LNCaP clone FGC (cell line): ENCODE measurements around the gene NUMA1.

Experiments used
- DNase-seq: peaks from one replicate; pipeline ENCODE4 v3.0.0-alpha.2; 2011; ENCODE audit warnings: low read depth
- H3K4me3 ChIP-seq: 2 replicates; pipeline ENCODE4 v1.5.1; 2011; ENCODE audit warnings: mild to moderate bottlenecking, low read depth, low read length, control low read depth
- TF ChIP-seq, protein P1 (sequence below): IDR thresholded peaks from 2 replicates; pipeline ENCODE4 v1.5.1; 2012; ENCODE audit warnings: mild to moderate bottlenecking; ENCODE audit not compliant: control insufficient read depth, insufficient read depth; ENCODE audit errors: extremely low read depth

Gene NUMA1

DNA sequence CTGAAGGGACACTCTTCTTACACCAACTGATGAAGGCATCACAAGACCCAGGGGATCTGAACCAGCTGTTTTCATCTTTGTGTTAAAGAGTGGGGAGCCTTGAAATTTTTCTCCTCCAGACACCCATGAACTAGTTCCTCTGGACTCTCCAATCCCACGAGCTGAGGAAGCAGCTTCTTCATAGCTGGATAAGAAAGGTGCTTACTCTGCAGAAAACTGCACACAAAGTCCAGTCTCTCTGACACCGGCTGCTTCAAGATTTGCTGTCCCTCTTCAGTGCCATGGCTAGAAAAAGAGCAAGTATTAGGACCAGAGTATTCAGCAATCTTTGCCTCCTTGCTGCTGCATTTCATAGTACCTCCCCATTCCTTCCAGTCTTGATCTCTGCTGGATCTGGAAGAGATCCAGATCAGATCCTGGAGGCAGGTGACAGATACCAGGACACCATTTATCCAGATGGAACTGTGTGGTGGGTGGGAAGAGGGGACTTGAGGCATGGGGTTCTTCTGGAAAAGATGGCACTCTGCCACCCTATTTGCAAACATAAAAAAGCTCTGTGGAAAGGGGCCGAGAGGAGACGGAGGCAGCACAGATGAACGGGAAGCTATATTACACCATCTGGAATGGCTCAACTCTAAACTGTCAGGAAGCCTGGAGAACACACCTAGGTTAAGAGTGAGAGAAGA, 56.1 kb downstream of the NUMA1 start:
- no peak overlapping the region for H3K4me3 ChIP-seq
- TF ChIP-seq, protein P1, sequence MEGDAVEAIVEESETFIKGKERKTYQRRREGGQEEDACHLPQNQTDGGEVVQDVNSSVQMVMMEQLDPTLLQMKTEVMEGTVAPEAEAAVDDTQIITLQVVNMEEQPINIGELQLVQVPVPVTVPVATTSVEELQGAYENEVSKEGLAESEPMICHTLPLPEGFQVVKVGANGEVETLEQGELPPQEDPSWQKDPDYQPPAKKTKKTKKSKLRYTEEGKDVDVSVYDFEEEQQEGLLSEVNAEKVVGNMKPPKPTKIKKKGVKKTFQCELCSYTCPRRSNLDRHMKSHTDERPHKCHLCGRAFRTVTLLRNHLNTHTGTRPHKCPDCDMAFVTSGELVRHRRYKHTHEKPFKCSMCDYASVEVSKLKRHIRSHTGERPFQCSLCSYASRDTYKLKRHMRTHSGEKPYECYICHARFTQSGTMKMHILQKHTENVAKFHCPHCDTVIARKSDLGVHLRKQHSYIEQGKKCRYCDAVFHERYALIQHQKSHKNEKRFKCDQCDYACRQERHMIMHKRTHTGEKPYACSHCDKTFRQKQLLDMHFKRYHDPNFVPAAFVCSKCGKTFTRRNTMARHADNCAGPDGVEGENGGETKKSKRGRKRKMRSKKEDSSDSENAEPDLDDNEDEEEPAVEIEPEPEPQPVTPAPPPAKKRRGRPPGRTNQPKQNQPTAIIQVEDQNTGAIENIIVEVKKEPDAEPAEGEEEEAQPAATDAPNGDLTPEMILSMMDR = no peak
- DNase-seq = no peak

DNA sequence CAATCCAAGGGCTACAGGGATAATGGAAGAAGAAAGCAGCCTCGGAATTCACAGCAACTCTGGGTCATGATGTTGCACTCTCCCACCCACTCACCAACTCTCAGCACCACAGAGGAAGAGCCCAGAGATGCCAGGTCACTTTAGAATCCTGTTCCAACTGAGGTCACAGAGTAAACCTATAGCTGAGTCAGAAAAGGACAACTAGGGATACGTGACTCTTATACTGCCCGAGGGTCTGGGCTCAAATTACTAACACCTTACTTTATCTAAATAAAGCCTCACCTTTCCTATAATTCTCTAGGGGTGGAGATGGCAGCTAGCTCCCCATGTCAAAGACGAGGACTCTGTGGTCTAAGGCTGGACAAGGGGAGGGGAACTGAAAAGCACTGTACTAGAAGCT, 57.0 kb downstream of the NUMA1 start:
- no peak overlapping the region for H3K4me3 ChIP-seq
- TF ChIP-seq, protein P1 = no peak
- no peak for DNase-seq

DNA sequence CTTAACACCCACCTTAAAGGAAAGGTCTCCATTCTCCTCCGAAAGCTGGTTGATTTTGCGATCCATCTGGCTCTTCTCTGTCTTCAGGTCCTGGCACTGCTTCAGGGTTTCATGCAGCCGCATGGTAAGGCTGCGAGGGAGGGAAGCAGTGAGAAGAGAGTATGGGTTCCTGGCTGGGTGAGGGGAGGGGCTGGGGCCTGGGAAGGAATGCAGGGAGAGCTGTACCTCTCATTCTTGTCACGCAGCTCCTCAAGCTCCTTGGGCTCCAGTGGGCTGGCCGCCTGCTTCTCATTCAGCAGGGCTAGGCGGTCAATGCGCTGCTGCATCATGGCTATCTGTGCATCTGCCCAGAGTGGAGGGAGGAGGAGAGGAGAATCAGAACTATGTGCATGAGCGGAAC, 62.2 kb downstream of the NUMA1 start:
- TF ChIP-seq, protein P1 = no peak
- DNase-seq = no peak
- H3K4me3 ChIP-seq = no peak overlapping the region

DNA sequence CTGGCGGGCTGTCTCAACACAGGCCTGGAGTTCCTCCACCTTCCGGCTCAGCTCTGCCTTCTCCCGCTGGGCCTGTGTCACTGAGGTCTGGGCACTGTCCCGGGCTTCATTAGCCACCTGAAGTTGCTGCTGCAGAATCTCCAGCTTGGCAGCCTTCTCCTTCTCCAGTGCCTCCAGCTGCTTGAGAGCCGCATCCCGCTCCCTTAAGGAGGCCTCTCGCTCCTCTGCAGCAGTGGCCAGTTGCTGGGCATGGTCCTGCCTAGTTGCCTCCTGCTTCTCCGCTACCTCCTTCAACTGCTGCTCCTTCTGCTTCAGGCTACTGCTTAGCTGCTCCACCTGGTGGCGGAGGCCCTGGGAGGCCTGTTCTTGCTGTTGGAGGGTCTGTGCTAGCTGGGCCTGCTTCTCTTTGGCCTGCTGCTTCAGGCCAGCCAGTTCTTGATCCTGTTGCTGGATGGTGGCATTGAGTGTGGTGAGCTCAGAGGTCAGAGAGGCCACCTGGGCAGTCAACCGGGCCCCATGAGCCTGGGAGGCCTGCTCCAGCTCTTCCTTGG, 64.8 kb downstream of the NUMA1 start:
- no peak overlapping the region for H3K4me3 ChIP-seq
- DNase-seq = no peak
- TF ChIP-seq, protein P1 = peak; percentile 50

DNA sequence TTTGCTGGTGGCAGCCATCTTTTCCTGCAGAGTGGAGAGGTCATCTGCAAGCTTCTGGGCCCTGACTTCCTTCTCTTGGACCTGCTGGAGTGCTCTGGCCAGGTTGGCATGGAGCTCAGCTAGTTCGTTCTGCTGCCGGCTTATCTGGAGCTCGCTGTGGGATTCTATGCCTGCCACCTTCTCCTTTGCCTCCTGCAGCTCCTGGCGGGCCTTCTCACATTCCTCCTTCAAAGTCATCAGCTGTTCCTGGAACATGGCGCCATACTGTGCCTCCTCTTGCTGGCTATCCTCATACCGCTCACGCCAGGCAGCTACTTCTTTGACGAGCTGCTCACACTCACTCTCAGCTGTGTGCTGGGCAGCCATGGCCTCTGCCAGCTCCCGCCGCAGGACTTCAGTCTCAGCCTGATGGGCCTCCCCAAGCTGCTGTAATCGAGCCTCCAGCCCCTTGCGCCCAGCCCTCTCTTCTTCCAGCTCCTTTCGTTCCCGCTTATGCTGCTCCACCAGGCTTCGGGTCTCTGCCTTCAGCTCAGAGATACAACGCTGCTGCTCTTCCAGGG, 65.5 kb downstream of the NUMA1 start:
- H3K4me3 ChIP-seq = no peak overlapping the region
- TF ChIP-seq, protein P1 = no peak
- DNase-seq = no peak

DNA sequence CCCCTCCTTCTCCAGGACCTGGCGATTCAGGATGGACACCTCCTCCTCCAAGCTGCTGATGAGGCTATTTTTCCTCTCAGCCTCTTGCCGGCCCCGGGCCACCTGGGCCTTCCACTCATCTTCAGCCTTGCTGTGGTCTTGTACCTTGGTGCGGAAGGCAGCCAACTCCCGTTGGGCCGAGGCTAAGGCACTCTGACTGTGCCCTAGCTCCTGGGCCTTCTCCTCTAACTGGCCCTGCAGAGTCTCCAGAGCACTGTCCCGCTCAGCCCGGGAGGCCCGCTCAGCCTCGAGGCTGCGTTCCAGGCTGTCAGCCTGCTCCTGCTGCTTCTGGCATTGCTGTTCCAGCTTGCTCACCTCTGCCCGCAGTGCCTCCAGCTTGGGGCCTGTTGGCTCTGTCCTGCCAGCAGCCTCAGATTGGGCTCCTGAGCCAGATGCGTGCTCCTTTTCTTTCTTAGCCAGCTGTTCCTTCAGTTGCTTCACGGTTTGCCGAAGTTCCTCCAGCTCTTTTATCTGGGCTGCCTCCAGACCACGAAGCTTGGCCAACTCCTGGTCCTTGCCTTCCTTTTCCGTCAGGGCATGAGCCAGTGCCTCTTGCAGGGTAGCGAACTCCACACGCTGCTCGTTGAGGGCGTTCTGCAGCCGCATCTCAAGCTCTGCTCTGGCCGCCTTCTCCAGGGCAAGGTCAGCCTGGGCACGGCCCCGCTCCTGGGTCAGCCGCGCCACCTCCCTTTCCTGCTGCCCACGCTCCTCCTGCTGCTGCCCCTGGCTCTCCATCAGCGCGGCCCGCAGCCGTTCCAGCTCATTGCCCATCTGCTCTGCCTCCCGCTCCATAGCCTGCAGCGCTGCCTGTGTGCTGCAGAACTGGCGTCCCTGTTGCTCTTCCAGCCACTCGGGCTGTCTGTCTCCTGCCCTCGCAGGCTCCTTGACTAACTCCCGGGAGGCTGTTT, 66.3 kb downstream of the NUMA1 start:
- TF ChIP-seq, protein P1 = no peak
- H3K4me3 ChIP-seq = no peak overlapping the region
- no peak for DNase-seq
